HG02938 (cell line): ENCODE data around the gene HK1.
"Not testable (repeated sequence)": the region's sequence is repeated elsewhere in the genome, so short reads cannot be mapped to it uniquely, and the experiment has no call there.

Experiments used
- ATAC-seq: cut with Tn5 transposase; IDR thresholded peaks from one replicate; pipeline ENCODE4 v1.9.1; 2021; ENCODE audit warnings: mild to moderate bottlenecking, moderate library complexity; ENCODE audit not compliant: unreplicated experiment

HK1 gene

GRCh38 chr10:69306421-69306820, 28.1 kb downstream of the HK1 start:
- no peak for ATAC-seq

DNA sequence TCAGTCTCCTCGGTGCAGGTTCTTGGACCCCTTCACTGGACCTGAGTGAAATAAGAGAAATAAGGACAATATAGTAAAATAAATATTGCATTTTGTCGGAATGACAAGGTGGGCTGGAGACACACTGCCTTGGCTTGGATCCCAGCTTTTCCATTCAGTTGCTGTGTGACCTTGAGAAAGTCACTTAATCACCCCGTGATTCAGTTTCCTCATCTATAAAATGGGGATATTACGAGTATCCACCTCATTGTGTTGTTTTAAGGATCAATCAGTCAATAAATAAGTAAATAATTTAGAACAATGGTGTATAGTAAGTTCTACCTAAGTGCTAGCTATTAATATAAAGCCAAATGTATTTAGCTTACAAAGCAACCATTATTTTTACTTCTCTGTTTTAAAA, 29.1 kb downstream of the HK1 start:
- ATAC-seq, result no peak

GRCh38 chr10:69308304-69308703, 30.0 kb downstream of the HK1 start:
- ATAC-seq, result not testable (repeated sequence)

- ATAC-seq, result no peak
These were observed 33.0 kb downstream of the HK1 start for GRCh38 chr10:69311309-69311708.

- ATAC-seq, result no peak
These were observed 34.2 kb downstream of the HK1 start for GRCh38 chr10:69312528-69312927.

DNA sequence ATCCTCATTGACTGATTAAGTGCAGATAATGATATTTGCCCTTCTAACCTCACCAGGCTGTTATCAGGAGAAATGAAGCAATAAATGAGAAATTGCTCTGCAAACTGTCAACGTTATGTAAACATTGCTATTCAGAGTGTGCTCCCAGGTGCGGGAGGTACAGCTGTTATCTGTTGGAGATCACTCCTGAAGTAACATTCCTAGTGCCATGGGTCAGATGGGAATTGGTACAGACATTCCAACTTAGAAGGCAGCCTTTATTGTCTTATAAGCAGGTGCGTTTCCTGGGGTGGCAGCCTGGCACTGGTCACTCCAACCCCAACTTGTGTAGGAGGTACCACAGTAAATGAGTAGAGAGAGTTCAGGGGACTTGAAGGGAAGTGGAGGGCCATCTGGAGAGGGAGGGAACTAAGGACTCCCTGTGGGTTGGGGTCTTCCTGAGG, 36.8 kb downstream of the HK1 start:
- no peak for ATAC-seq

- no peak for ATAC-seq
These were observed 37.5 kb downstream of the HK1 start for GRCh38 chr10:69315610-69316312.

DNA sequence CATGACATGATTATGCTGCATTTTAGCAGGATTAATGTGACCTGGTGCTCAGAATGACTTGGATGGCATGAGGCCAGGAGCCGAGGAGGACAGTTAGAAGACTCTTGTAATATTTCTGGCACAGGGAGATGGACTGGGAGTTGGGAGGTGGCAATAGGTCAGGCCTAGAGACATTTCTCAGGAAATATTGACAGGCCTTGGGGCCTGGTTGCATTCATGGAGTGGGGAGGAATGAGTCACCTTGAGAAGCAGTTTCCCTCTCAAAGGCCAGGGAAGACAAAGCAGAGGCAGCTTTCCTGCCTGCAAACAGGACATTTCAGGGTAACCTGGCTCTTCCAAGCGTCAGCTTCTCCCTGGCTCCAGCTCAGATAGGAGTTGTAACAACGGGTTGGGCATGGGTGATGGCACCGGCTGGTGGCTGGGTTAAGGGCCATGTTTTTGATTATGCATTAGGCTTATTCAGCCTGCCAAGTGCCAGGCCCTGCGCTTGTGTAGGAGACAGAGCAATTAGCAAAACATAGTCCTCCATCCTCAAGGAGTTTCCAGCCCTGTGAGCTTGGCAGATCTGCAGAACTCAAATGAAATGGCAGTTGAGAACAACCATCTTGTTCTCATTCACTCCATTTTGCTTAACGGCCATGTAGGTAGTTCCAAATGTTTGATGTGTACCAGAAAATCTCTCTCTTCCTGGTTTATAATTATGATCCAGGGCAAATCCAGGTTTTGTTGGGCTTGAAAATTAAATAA, 38.2 kb downstream of the HK1 start:
- ATAC-seq, result no peak

DNA sequence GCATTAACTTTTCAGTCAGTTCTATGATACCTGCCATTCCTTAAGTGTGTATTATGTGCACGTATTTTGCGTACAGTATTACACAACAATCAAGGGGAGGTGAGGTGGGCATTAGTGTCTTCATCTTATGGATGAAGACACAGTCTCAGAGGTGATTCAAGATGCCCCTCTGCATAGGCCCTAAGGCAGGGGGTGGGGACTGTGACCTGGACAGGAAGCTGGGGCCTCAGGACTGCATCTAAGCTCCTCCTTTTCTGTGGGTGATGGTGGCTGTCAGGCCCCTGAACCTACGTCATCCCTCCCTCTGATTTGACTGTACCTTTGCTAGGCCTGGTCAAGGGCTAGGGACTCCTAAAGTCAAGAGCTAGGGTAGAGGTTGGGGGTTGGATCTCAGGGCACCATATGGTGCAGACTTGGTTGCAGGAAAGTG, 38.9 kb downstream of the HK1 start:
- peak; percentile 49 for ATAC-seq

GRCh38 chr10:69317626-69318105, 39.4 kb downstream of the HK1 start:
- ATAC-seq, result no peak

GRCh38 chr10:69318106-69318866, 40.0 kb downstream of the HK1 start:
- ATAC-seq, result peak; percentile 74

DNA sequence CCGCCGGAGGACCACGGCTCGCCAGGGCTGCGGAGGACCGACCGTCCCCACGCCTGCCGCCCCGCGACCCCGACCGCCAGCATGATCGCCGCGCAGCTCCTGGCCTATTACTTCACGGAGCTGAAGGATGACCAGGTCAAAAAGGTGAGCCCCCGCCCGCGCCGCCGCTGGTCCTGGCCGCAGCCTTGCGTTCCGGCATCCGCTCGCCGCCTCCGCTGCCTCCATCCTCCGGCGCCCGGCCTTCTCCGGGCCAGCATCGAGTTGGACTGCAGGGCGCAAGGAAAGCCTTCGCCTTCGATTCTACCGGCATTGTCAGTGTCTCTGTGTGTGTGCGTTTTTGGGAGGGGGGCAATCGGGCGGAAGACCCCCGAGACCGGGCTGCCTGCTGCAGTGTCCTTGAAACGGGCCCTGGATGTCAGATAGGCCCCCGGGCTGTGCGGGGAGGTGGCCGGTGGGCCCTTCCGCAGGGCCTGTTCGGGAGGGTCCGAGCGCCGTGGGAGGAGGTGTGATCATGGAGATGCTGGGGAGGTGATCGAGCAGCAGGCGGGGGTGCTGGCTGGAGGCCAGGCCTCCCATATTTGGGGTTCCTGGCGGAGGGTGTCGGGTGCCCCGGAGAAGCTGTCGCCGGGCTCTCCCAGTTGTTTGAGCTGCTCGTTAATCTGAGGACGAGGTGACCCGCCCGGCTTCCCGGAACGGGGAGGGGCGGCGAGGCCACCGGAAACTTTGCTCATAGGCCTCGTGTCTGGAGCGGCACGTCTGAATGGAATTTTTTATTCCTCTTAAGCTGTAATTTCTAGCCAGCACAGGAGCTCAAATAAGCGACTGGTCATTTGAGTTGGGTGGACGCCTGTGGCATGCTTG, 40.8 kb downstream of the HK1 start:
- peak; percentile 26 for ATAC-seq

GRCh38 chr10:69319841-69320316, 41.6 kb downstream of the HK1 start:
- no peak for ATAC-seq

GRCh38 chr10:69320521-69320920, 42.2 kb downstream of the HK1 start:
- no peak for ATAC-seq

- no peak for ATAC-seq
These were observed 42.9 kb downstream of the HK1 start for GRCh38 chr10:69321039-69321715.

GRCh38 chr10:69321865-69322264, 43.6 kb downstream of the HK1 start:
- ATAC-seq, result no peak

GRCh38 chr10:69322346-69322745, 44.0 kb downstream of the HK1 start:
- not testable (repeated sequence) for ATAC-seq

GRCh38 chr10:69323622-69324021, 45.3 kb downstream of the HK1 start:
- ATAC-seq, result no peak

DNA sequence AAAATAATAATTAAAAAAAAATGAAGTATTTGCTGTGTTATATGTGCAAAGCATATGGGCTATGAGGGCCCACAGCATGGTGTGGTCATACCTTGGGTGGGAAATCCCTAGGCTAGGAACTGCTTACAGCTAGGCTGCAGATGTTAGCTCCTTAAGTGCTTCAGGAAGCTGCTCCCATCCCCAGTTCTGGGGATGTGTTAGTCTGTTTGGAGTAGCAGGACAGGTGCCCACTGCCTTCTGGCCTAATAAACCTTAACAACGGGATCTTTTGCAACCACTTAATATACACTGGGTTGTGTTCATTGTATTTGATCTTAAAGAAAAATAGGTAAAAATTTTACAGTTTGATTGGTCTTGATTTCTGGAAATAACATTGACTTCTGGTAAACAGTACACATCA, 46.3 kb downstream of the HK1 start:
- ATAC-seq, result no peak
